WTC11 (cell line): ENCODE measurements around the gene ROR2. TPM values are rescaled to one million over a fixed set of nuclear protein-coding genes. Genes with fewer than 3 reads are reported as not detected.

Experiments
- AR ChIP-seq: fragments of 250-450 bp; sonication (Bioruptor Pico); IDR thresholded peaks from 2 replicates; pipeline ENCODE4 v1.9.0; 2021; ENCODE audit warnings: mild to moderate bottlenecking
- ATF2 ChIP-seq: sonication (generic); formaldehyde crosslinking; IDR thresholded peaks from 2 replicates; pipeline ENCODE4 v1.8.1; 2022; ENCODE audit warnings: low read depth, missing genetic modification reagents, borderline replicate concordance
- CREM ChIP-seq: sonication (generic); formaldehyde crosslinking; IDR thresholded peaks from 2 replicates; pipeline ENCODE4 v1.8.1; 2022; ENCODE audit warnings: mild to moderate bottlenecking, missing genetic modification reagents, moderate library complexity
- CTCF ChIP-seq: fragments of 200-600 bp; IDR thresholded peaks from 2 replicates; pipeline ENCODE4 v1.8.0; 2022; ENCODE audit warnings: antibody characterized with exemption
- ELF4 ChIP-seq: sonication (generic); formaldehyde crosslinking; IDR thresholded peaks from 2 replicates; pipeline ENCODE4 v1.8.1; 2022; ENCODE audit warnings: low read depth, mild to moderate bottlenecking, moderate library complexity, missing genetic modification reagents
- GTF2I ChIP-seq: fragments of 250-450 bp; sonication (Bioruptor Pico); conservative IDR thresholded peaks from 2 replicates; pipeline ENCODE4 v1.4.0; 2021; ENCODE audit warnings: mild to moderate bottlenecking
- IRF2 ChIP-seq: sonication (generic); formaldehyde crosslinking; IDR thresholded peaks from 2 replicates; pipeline ENCODE4 v1.8.0; 2022; ENCODE audit warnings: low read depth, missing genetic modification reagents, borderline replicate concordance
- JAZF1 ChIP-seq: fragments of 250-450 bp; sonication (Bioruptor Pico); IDR thresholded peaks from 2 replicates; pipeline ENCODE4 v1.9.0; 2021; ENCODE audit warnings: moderate library complexity, mild to moderate bottlenecking, inconsistent platforms
- NFE2L1 ChIP-seq: sonication (generic); formaldehyde crosslinking; IDR thresholded peaks from 2 replicates; pipeline ENCODE4 v1.8.1; 2023; ENCODE audit warnings: missing genetic modification reagents
- RELA ChIP-seq: sonication (generic); formaldehyde crosslinking; IDR thresholded peaks from 2 replicates; pipeline ENCODE4 v1.8.1; 2022; ENCODE audit warnings: missing genetic modification reagents, mild to moderate bottlenecking, borderline replicate concordance
- SMAD3 ChIP-seq: sonication (generic); formaldehyde crosslinking; IDR thresholded peaks from 2 replicates; pipeline ENCODE4 v1.8.0; 2022; ENCODE audit warnings: missing genetic modification reagents, mild to moderate bottlenecking, borderline replicate concordance
- ZNF512 ChIP-seq: sonication (generic); formaldehyde crosslinking; IDR thresholded peaks from 2 replicates; pipeline ENCODE4 v1.8.1; 2022; ENCODE audit warnings: missing genetic modification reagents, borderline replicate concordance
- total RNA-seq: library from RNA; stranded (reverse); gene quantifications from 3 replicates; pipeline ENCODE4 v1.2.3, GENCODE V29; 2021
- TF ChIP-seq, protein P1 (sequence below): fragments of 250-450 bp; sonication (Bioruptor Pico); conservative IDR thresholded peaks from 2 replicates; pipeline ENCODE4 v1.9.0; 2021; ENCODE audit warnings: mild to moderate bottlenecking
- TF ChIP-seq, protein P2 (sequence below): sonication (generic); formaldehyde crosslinking; IDR thresholded peaks from 2 replicates; pipeline ENCODE4 v1.8.0; 2022; ENCODE audit warnings: mild to moderate bottlenecking, missing genetic modification reagents
- TF ChIP-seq, protein P3 (sequence below): sonication (generic); formaldehyde crosslinking; conservative IDR thresholded peaks from 2 replicates; pipeline ENCODE4 v1.8.1; 2022; ENCODE audit warnings: mild to moderate bottlenecking, missing genetic modification reagents
- TF ChIP-seq, protein P4 (sequence below): sonication (generic); formaldehyde crosslinking; IDR thresholded peaks from 2 replicates; pipeline ENCODE4 v1.8.1; 2022; ENCODE audit warnings: mild to moderate bottlenecking, moderate library complexity, missing genetic modification reagents

Gene ROR2
- total RNA-seq, 1 experiment from 2014 or later = 19.8 TPM

GRCh38 chr9:91811024-91811909 is 138.8 kb downstream of the ROR2 start (continued):
- TF ChIP-seq, protein P1, sequence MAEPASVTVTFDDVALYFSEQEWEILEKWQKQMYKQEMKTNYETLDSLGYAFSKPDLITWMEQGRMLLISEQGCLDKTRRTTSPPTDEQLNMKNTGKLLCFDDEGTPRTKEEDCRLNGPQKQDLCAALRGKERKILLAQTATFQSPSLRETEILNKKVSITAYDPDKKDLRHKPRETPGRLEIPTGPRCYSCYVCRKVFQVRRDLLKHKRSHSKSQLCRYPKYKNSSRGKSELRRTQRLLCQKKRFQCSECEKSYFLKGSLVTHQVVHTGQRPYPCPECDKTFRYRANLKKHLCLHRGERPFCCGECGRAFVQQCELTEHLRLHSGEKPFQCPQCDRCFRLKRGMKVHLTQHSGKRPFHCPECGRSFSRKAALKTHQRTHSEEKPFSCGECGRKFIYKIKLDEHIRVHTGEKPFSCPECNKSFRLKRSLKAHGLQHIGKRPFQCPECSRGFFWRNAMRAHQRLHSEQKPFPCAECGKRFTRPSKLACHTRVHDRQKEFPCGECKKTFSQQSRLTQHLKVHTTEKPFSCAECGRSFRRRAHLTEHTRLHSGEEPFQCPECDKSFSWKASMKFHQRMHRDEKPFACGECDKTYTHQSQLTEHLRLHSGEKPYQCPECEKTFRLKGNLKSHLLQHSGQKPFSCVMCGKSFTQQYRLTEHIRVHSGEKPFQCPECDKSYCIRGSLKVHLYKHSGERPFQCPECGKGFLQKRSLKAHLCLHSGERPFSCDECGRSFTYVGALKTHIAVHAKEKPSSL (CRISPR knock-in tag) = no peak
- TF ChIP-seq CTCF (no peak), ZNF512 (CRISPR knock-in tag) (no peak), AR (CRISPR knock-in tag) (no peak), NFE2L1 (CRISPR knock-in tag) (no peak), JAZF1 (CRISPR knock-in tag) (no peak), GTF2I (CRISPR knock-in tag) (no peak), ATF2 (no peak), SMAD3 (CRISPR knock-in tag) (no peak), RELA (CRISPR knock-in tag) (no peak), CREM (CRISPR knock-in tag) (no peak), ELF4 (CRISPR knock-in tag) (no peak), IRF2 (CRISPR knock-in tag) (no peak)
- TF ChIP-seq, protein P2, sequence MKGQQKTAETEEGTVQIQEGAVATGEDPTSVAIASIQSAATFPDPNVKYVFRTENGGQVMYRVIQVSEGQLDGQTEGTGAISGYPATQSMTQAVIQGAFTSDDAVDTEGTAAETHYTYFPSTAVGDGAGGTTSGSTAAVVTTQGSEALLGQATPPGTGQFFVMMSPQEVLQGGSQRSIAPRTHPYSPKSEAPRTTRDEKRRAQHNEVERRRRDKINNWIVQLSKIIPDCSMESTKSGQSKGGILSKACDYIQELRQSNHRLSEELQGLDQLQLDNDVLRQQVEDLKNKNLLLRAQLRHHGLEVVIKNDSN = no peak
- TF ChIP-seq, protein P3, sequence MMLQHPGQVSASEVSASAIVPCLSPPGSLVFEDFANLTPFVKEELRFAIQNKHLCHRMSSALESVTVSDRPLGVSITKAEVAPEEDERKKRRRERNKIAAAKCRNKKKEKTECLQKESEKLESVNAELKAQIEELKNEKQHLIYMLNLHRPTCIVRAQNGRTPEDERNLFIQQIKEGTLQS (CRISPR knock-in tag) = no peak
- TF ChIP-seq, protein P4, sequence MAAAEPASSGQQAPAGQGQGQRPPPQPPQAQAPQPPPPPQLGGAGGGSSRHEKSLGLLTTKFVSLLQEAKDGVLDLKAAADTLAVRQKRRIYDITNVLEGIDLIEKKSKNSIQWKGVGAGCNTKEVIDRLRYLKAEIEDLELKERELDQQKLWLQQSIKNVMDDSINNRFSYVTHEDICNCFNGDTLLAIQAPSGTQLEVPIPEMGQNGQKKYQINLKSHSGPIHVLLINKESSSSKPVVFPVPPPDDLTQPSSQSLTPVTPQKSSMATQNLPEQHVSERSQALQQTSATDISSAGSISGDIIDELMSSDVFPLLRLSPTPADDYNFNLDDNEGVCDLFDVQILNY (CRISPR knock-in tag) = no peak
